Liver (tissue), 9 donors: ENCODE data around the gene SERPINB10. TPM values are rescaled to one million over a fixed set of nuclear protein-coding genes. Genes with fewer than 3 reads are reported as not detected.

ENCODE experiments used
- DNase-seq: peaks from one replicate; pipeline ENCODE4 v3.0.0-alpha.2; 2017; ENCODE audit warnings: low spot score
- H3K27ac ChIP-seq, 2 donors: one replicate each; pipeline ENCODE4 v1.7.0; 2013; ENCODE audit warnings: inconsistent platforms in 2 of 2, low read length in 2 of 2, control low read depth in 1 of 2, low read depth in 1 of 2, mild to moderate bottlenecking in 1 of 2
- H3K27me3 ChIP-seq, 4 donors: one replicate each; pipeline versions ENCODE4 v1.6.1 to v1.7.0; 2013; ENCODE audit warnings: low read length in 3 of 4, inconsistent platforms in 1 of 4, mild to moderate bottlenecking in 1 of 4, moderate library complexity in 1 of 4; ENCODE audit not compliant: control insufficient read depth in 4 of 4, insufficient read depth in 4 of 4
- H3K36me3 ChIP-seq, 4 donors: one replicate each; pipeline versions ENCODE4 v1.6.1 to v1.7.0; 2013; ENCODE audit warnings: low read length in 3 of 4, mild to moderate bottlenecking in 3 of 4, low read depth in 1 of 4, moderate library complexity in 1 of 4; ENCODE audit not compliant: control insufficient read depth in 4 of 4, insufficient read depth in 3 of 4
- H3K4me1 ChIP-seq, 4 donors: one replicate each; pipeline versions ENCODE4 v1.6.1 to v1.7.0; 2013; ENCODE audit warnings: low read length in 3 of 4, mild to moderate bottlenecking in 3 of 4, moderate library complexity in 1 of 4; ENCODE audit not compliant: control insufficient read depth in 4 of 4, insufficient read depth in 4 of 4
- H3K4me3 ChIP-seq, 3 donors: one replicate each; pipeline versions ENCODE4 v1.6.1 to v1.7.0; 2013; ENCODE audit warnings: low read length in 3 of 3, control low read depth in 1 of 3, low read depth in 1 of 3, mild to moderate bottlenecking in 1 of 3
- H3K9ac ChIP-seq, 2 donors: one replicate each; pipeline ENCODE4 v1.7.0; 2013; ENCODE audit warnings: low read length in 2 of 2, mild to moderate bottlenecking in 2 of 2, moderate library complexity in 2 of 2, control low read depth in 1 of 2, low read depth in 1 of 2
- H3K9me3 ChIP-seq, 4 donors: one replicate each; pipeline versions ENCODE4 v1.6.1 to v1.7.0; 2013; ENCODE audit warnings: low read length in 3 of 4; ENCODE audit not compliant: control insufficient read depth in 4 of 4
- ATF3 ChIP-seq: IDR thresholded peaks from 2 replicates; pipeline ENCODE4 v1.6.1; 2016; ENCODE audit warnings: antibody characterized with exemption
- CTCF ChIP-seq: fragments of 150-350 bp; IDR thresholded peaks from 2 replicates; pipeline ENCODE4 v1.5.1; 2017; ENCODE audit warnings: improper control_type of control experiment, low read depth, low read length; ENCODE audit not compliant: missing input control
- EGR1 ChIP-seq, 2 donors: IDR thresholded peaks; 2 replicates each; pipeline ENCODE4 v1.6.1; 2016 to 2018; ENCODE audit warnings: antibody characterized with exemption in 2 of 2, low read depth in 2 of 2
- FOXA1 ChIP-seq: IDR thresholded peaks from 2 replicates; pipeline ENCODE4 v1.6.1; 2016; ENCODE audit warnings: antibody characterized with exemption
- FOXA2 ChIP-seq: IDR thresholded peaks from 2 replicates; pipeline ENCODE4 v1.6.1; 2016; ENCODE audit warnings: antibody characterized with exemption
- GABPA ChIP-seq, 2 donors: IDR thresholded peaks in 1 of 2; conservative IDR thresholded peaks in 1 of 2; 2 replicates each; pipeline ENCODE4 v1.6.1; 2016; ENCODE audit warnings: antibody characterized with exemption in 2 of 2, mild to moderate bottlenecking in 1 of 2, moderate library complexity in 1 of 2
- HNF4G ChIP-seq: IDR thresholded peaks from 2 replicates; pipeline ENCODE4 v1.6.1; 2016; ENCODE audit warnings: antibody characterized with exemption
- MAX ChIP-seq: IDR thresholded peaks from 2 replicates; pipeline ENCODE4 v1.6.1; 2016; ENCODE audit warnings: antibody characterized with exemption
- NR2F2 ChIP-seq: IDR thresholded peaks from 2 replicates; pipeline ENCODE4 v1.6.1; 2016; ENCODE audit warnings: antibody characterized with exemption
- RAD21 ChIP-seq, 2 donors: IDR thresholded peaks; 2 replicates each; pipeline ENCODE4 v1.6.1; 2016; ENCODE audit warnings: antibody characterized with exemption in 2 of 2, mild to moderate bottlenecking in 2 of 2
- RXRA ChIP-seq, 2 donors: IDR thresholded peaks; 2 replicates each; pipeline ENCODE4 v1.6.1; 2017 to 2018; ENCODE audit warnings: antibody characterized with exemption in 2 of 2, mild to moderate bottlenecking in 1 of 2
- SP1 ChIP-seq: IDR thresholded peaks from 2 replicates; pipeline ENCODE4 v1.6.1; 2018; ENCODE audit warnings: antibody characterized with exemption, mild to moderate bottlenecking
- WGBS: extraction: QIAGEN DNeasy Blood & Tissue Kit; methylation state at CpG from one replicate; pipeline ENCODE4 v1.1.7; 2013; 5-methylcytosine and 5-hydroxymethylcytosine counted together
- polyA plus RNA-seq, 2 donors: library from polyadenylated mRNA; stranded (reverse) in 1 of 2; unstranded in 1 of 2; fragments of 200-250 nt in 1 of 2; fragments of >200 nt in 1 of 2; fragmentation: Nextera tagmentation in 1 of 2; extraction: Ambion mirVana in 1 of 2; gene quantifications; one replicate each; pipeline versions ENCODE4 v1.2.1 to v1.2.3, GENCODE V29; 2013 to 2015
- total RNA-seq, 2 donors: library from RNA; depleted of rRNA; stranded (reverse); fragments of >200 nt; gene quantifications; one replicate each; pipeline ENCODE4 v1.2.3, GENCODE V29; 2014
- donor health status: healthy.
- donor health status: healthy.
- donor health status: healthy.
- donor health status: healthy.
- donor health status: healthy.

SERPINB10 gene
- total and polyA plus RNA-seq, 4 donors: 4.6 TPM; not detected in 3

GRCh38 chr18:63981719-63982118 lies 74.0 kb downstream of the SERPINB10 start:
- Histone ChIP-seq H3K9ac (no peak overlapping the region), H3K9me3 (no peaks in the 10 kb centered on the region), H3K4me1 (peaks cover 0 to 20% (median 9%) of the 10 kb centered on the region in 4 donors), H3K27me3 (no peaks in the 10 kb centered on the region), H3K36me3 (peaks cover 0 to 14% (median 4%) of the 10 kb centered on the region in 4 donors), H3K27ac (no peak overlapping the region), H3K4me3 (no peak overlapping the region)
- no peak for TF ChIP-seq MAX
- TF ChIP-seq ATF3: no peak
- no peak for TF ChIP-seq RAD21 (IDR thresholded peaks at IDR 0.05)
- TF ChIP-seq EGR1 (IDR thresholded peaks at IDR 0.05; ENCODE audit: low read depth in 2 of 2): no peak
- no peak for TF ChIP-seq CTCF
- no peak for TF ChIP-seq SP1
- no peak for TF ChIP-seq HNF4G
- no peak for TF ChIP-seq RXRA (IDR thresholded peaks at IDR 0.05)
- no peak for TF ChIP-seq GABPA (IDR thresholded peaks at IDR 0.05 in 1 of 2, conservative IDR thresholded peaks at IDR 0.05 in 1 of 2)
- TF ChIP-seq FOXA1: no peak
- TF ChIP-seq NR2F2: no peak
- WGBS: 19% methylated on average over 2 of the region's 2 CpGs
- DNase-seq: no peak

GRCh38 chr18:63982361-63982760 lies 74.6 kb downstream of the SERPINB10 start:
- H3K36me3 ChIP-seq: peaks cover 0 to 14% (median 4%) of the 10 kb centered on the region in 4 donors
- DNase-seq: no peak

More at GRCh38 chr18:63982361-63982760, 74.6 kb downstream of the SERPINB10 start:
- H3K27ac ChIP-seq: no peak overlapping the region
- 90% methylated on average over 3 of the region's 3 CpGs for WGBS
- H3K4me3 ChIP-seq: no peak overlapping the region
- no peak for TF ChIP-seq FOXA2
- no peak for TF ChIP-seq FOXA1
- TF ChIP-seq RXRA (IDR thresholded peaks at IDR 0.05): no peak
- no peaks in the 10 kb centered on the region for H3K9me3 ChIP-seq
- peaks cover 0 to 20% (median 9%) of the 10 kb centered on the region in 4 donors for H3K4me1 ChIP-seq
- no peaks in the 10 kb centered on the region for H3K27me3 ChIP-seq
- H3K9ac ChIP-seq: no peak overlapping the region

Other genes with a start within 250 kb of the SERPINB10 start
- under 1 TPM in 1 of 2 donors, not detected in 1; 0.05 TPM for gene SERPINB3, start 246.1 kb upstream of the SERPINB10 start, total RNA-seq
- not detected for gene SERPINB3, start 246.1 kb upstream of the SERPINB10 start, polyA plus RNA-seq
- under 1 TPM in 1 of 2 donors, not detected in 1; 0.47 TPM for gene SERPINB11, start 205.0 kb upstream of the SERPINB10 start, total RNA-seq
- not detected for gene SERPINB11, start 205.0 kb upstream of the SERPINB10 start, polyA plus RNA-seq
- gene SERPINB7, start 132.5 kb upstream of the SERPINB10 start, total RNA-seq: not detected
- not detected for gene SERPINB7, start 132.5 kb upstream of the SERPINB10 start, polyA plus RNA-seq
- gene SERPINB2, start 20.3 kb upstream of the SERPINB10 start, total RNA-seq: 1 to 10 TPM in 1 of 2 donors, not detected in 1; 1.7 TPM
- under 1 TPM in 1 of 2 donors, not detected in 1; 0.02 TPM for gene SERPINB2, start 20.3 kb upstream of the SERPINB10 start, polyA plus RNA-seq
- gene HMSD, start 41.3 kb downstream of the SERPINB10 start, total RNA-seq: under 1 TPM in 1 of 2 donors, not detected in 1; 0.28 TPM
- under 1 TPM; 0.13 to 0.14 TPM for gene HMSD, start 41.3 kb downstream of the SERPINB10 start, polyA plus RNA-seq
- gene SERPINB8, start 62.1 kb downstream of the SERPINB10 start, total RNA-seq: 1 to 10 TPM; 2.5 to 5.1 TPM
- gene SERPINB8, start 62.1 kb downstream of the SERPINB10 start, polyA plus RNA-seq: 1 to 10 TPM; 8.3 to 8.6 TPM
- under 1 TPM in 1 of 2 donors, not detected in 1; 0.84 TPM for gene LINC00305, start 241.1 kb downstream of the SERPINB10 start, total RNA-seq
- not detected for gene LINC00305, start 241.1 kb downstream of the SERPINB10 start, polyA plus RNA-seq